Suprapubic skin (tissue), 4 donors: ENCODE results near the gene NR2E1. TPM values are rescaled to one million over a fixed set of nuclear protein-coding genes. Genes with fewer than 3 reads are reported as not detected.

Experiments
- DNase-seq, 2 donors: peaks; one replicate each; pipeline ENCODE4 v3.0.0-alpha.2; 2019; ENCODE audit warnings: low spot score in 2 of 2
- H3K27ac ChIP-seq: fragments of 200-600 bp; sonication (generic); one replicate; pipeline ENCODE4 v1.5.1; 2019
- H3K27me3 ChIP-seq: fragments of 200-600 bp; sonication (generic); one replicate; pipeline ENCODE4 v1.5.1; 2019
- H3K36me3 ChIP-seq: fragments of 200-600 bp; sonication (generic); one replicate; pipeline ENCODE4 v1.5.1; 2019
- H3K4me1 ChIP-seq: fragments of 200-600 bp; sonication (generic); one replicate; pipeline ENCODE4 v1.5.1; 2019
- H3K4me3 ChIP-seq: fragments of 200-600 bp; sonication (generic); one replicate; pipeline ENCODE4 v1.5.1; 2019; ENCODE audit warnings: mild to moderate bottlenecking
- H3K9me3 ChIP-seq: fragments of 200-600 bp; sonication (generic); one replicate; pipeline ENCODE4 v1.5.1; 2019
- CTCF ChIP-seq, 2 donors: fragments of 200-600 bp in 1 of 2; fragments of 450-650 bp in 1 of 2; sonication (generic) in 1 of 2; IDR thresholded peaks; one replicate each; pipeline ENCODE4 v1.5.1; 2016 to 2019; ENCODE audit warnings: antibody characterized with exemption in 2 of 2, mild to moderate bottlenecking in 1 of 2, moderate library complexity in 1 of 2
- EP300 ChIP-seq: sonication (generic); formaldehyde crosslinking; IDR thresholded peaks from one replicate; pipeline ENCODE4 v1.6.1; 2017; ENCODE audit warnings: antibody characterized with exemption
- POLR2A ChIP-seq, 2 donors: fragments of 450-650 bp; IDR thresholded peaks; one replicate each; pipeline ENCODE4 v1.6.1; 2017; ENCODE audit warnings: antibody characterized with exemption in 2 of 2, mild to moderate bottlenecking in 2 of 2, moderate library complexity in 2 of 2
- POLR2AphosphoS5 ChIP-seq, 3 donors: sonication (generic); formaldehyde crosslinking; IDR thresholded peaks; one replicate each; pipeline ENCODE4 v1.6.1; 2017; ENCODE audit warnings: antibody characterized with exemption in 3 of 3
- WGBS: methylation state at CpG from one replicate; pipeline ENCODE4 v1.1.5; 2018; 5-methylcytosine and 5-hydroxymethylcytosine counted together
- total RNA-seq, 4 donors: library from RNA; depleted of rRNA; stranded (reverse); fragments of >200 nt; gene quantifications; one replicate each; pipeline ENCODE4 v1.1.0, GENCODE V29; 2016

Gene NR2E1
- total RNA-seq, 4 donors from 2014 or later: 0.38 TPM; not detected in 3

- no peaks in the 10 kb centered on the region for H3K9me3 ChIP-seq
- H3K27me3 ChIP-seq: no peaks in the 10 kb centered on the region
- peaks cover 9% of the 10 kb centered on the region for H3K36me3 ChIP-seq
- H3K4me1 ChIP-seq: no peaks in the 10 kb centered on the region
- WGBS: 92% methylated on average over 4 of the region's 4 CpGs
- no peak overlapping the region for H3K4me3 ChIP-seq
- H3K27ac ChIP-seq: no peak overlapping the region
- DNase-seq: no peak
- no peak for TF ChIP-seq EP300
- TF ChIP-seq POLR2AphosphoS5 (IDR thresholded peaks at IDR 0.05): no peak
- TF ChIP-seq POLR2A (IDR thresholded peaks at IDR 0.05): no peak
- no peak for TF ChIP-seq CTCF (IDR thresholded peaks at IDR 0.05)
Observed at GRCh38 chr6:108235127-108235526, 69.3 kb downstream of the NR2E1 start.

- H3K4me1 ChIP-seq: peaks cover 3% of the 10 kb centered on the region
- TF ChIP-seq POLR2AphosphoS5 (IDR thresholded peaks at IDR 0.05) (no peak), POLR2A (IDR thresholded peaks at IDR 0.05) (no peak), EP300 (no peak)
- WGBS: 45% methylated on average over 2 of the region's 2 CpGs
Observed at GRCh38 chr6:108236791-108237190, 71.0 kb downstream of the NR2E1 start.

GRCh38 chr6:108238322-108238721, 72.5 kb downstream of the NR2E1 start:
- Histone ChIP-seq H3K27me3 (no peaks in the 10 kb centered on the region), H3K4me3 (no peak overlapping the region), H3K4me1 (peaks cover 3% of the 10 kb centered on the region), H3K27ac (no peak overlapping the region), H3K36me3 (peaks cover 15% of the 10 kb centered on the region), H3K9me3 (no peaks in the 10 kb centered on the region)
- no peak for TF ChIP-seq EP300
- TF ChIP-seq POLR2A (IDR thresholded peaks at IDR 0.05): no peak
- no peak for TF ChIP-seq POLR2AphosphoS5 (IDR thresholded peaks at IDR 0.05)
- TF ChIP-seq CTCF (IDR thresholded peaks at IDR 0.05): no peak
- WGBS: 94% methylated on average over 4 of the region's 4 CpGs
- DNase-seq: no peak

More at GRCh38 chr6:108236791-108237190, 71.0 kb downstream of the NR2E1 start:
- Histone ChIP-seq H3K27ac (no peak overlapping the region), H3K4me3 (no peak overlapping the region), H3K9me3 (no peaks in the 10 kb centered on the region), H3K27me3 (no peaks in the 10 kb centered on the region), H3K36me3 (peaks cover 12% of the 10 kb centered on the region)
- no peak for DNase-seq

Other genes with a start within 250 kb of the NR2E1 start
- 10 to 100 TPM; 31.6 to 54.1 (median 42.4) TPM for gene SEC63, start 207.8 kb upstream of the NR2E1 start, total RNA-seq
- 10 to 100 TPM; 26.9 to 44.5 (median 38.2) TPM for gene OSTM1, start 91.3 kb upstream of the NR2E1 start, total RNA-seq
- gene SNX3, start 95.0 kb downstream of the NR2E1 start, total RNA-seq: 10 to 100 TPM; 80.9 to 97.4 (median 96.6) TPM
- 1 to 10 TPM; 1.3 to 7.4 (median 3.0) TPM for gene AFG1L, start 129.0 kb downstream of the NR2E1 start, total RNA-seq